MM.1S (cell line): ENCODE results near the gene CIB2.

Experiments
- DNase-seq: peaks from one replicate; pipeline ENCODE4 v3.0.0-alpha.2; 2015
- H2AFZ ChIP-seq: fragments of 300-600 bp; sonication (generic); 2 replicates; pipeline ENCODE4 v1.6.0; 2016; ENCODE audit warnings: antibody characterized with exemption, low read length
- H3F3A ChIP-seq: fragments of 300-600 bp; sonication (generic); 2 replicates; pipeline ENCODE4 v1.6.1; 2016; ENCODE audit warnings: mild to moderate bottlenecking, antibody characterized with exemption, low read length, moderate library complexity, mixed read lengths; ENCODE audit not compliant: insufficient read depth
- H3K27ac ChIP-seq: fragments of 300-600 bp; sonication (generic); 2 replicates; pipeline ENCODE4 v1.5.1; 2016; ENCODE audit warnings: mild to moderate bottlenecking, low read length
- H3K27me3 ChIP-seq: fragments of 300-600 bp; sonication (generic); replicated peaks from 2 replicates; pipeline ENCODE4 v1.6.0; 2016; ENCODE audit warnings: low read length; ENCODE audit not compliant: insufficient read depth
- H3K36me3 ChIP-seq: fragments of 300-600 bp; sonication (generic); replicated peaks from 2 replicates; pipeline ENCODE4 v1.6.1; 2016; ENCODE audit warnings: mild to moderate bottlenecking, low read length, mixed read lengths; ENCODE audit not compliant: insufficient read depth
- H3K4me1 ChIP-seq: fragments of 300-600 bp; sonication (generic); 2 replicates; pipeline ENCODE4 v1.6.1; 2016; ENCODE audit warnings: low read length, mixed read lengths
- H3K4me2 ChIP-seq: fragments of 300-600 bp; sonication (generic); 2 replicates; pipeline ENCODE4 v1.6.0; 2016; ENCODE audit warnings: low read depth, low read length
- H3K4me3 ChIP-seq: fragments of 300-600 bp; sonication (generic); 2 replicates; pipeline ENCODE4 v1.5.1; 2016; ENCODE audit warnings: low read length, mixed read lengths
- H3K79me2 ChIP-seq: fragments of 300-600 bp; sonication (generic); 2 replicates; pipeline ENCODE4 v1.6.1; 2016; ENCODE audit warnings: mixed run types, low read length, mixed read lengths
- H3K9ac ChIP-seq: fragments of 300-600 bp; sonication (generic); 2 replicates; pipeline ENCODE4 v1.6.1; 2016; ENCODE audit warnings: low read length, mixed read lengths
- H3K9me2 ChIP-seq: fragments of 300-600 bp; sonication (generic); replicated peaks from 2 replicates; pipeline ENCODE4 v1.6.1; 2016; ENCODE audit warnings: mild to moderate bottlenecking, low read length, mixed read lengths; ENCODE audit not compliant: insufficient read depth
- H3K9me3 ChIP-seq: fragments of 300-600 bp; sonication (generic); replicated peaks from 2 replicates; pipeline ENCODE4 v1.6.1; 2016; ENCODE audit warnings: mild to moderate bottlenecking, low read length, mixed read lengths; ENCODE audit not compliant: insufficient read depth
- H4K20me1 ChIP-seq: fragments of 300-600 bp; sonication (generic); 2 replicates; pipeline ENCODE4 v1.6.1; 2016; ENCODE audit warnings: mild to moderate bottlenecking, low read length, moderate library complexity, mixed read lengths; ENCODE audit not compliant: insufficient read depth
- CTCF ChIP-seq: fragments of 300-600 bp; sonication (generic); IDR thresholded peaks from 2 replicates; pipeline ENCODE4 v1.5.1; 2016; ENCODE audit warnings: antibody characterized with exemption, low read length, mixed read lengths
- EZH2 ChIP-seq: fragments of 300-600 bp; sonication (generic); optimal IDR thresholded peaks from 2 replicates; pipeline ENCODE3; 2017; ENCODE audit warnings: low read depth, mild to moderate bottlenecking, antibody characterized with exemption, low read length, mixed read lengths
- EZH2phosphoT487 ChIP-seq: fragments of 300-600 bp; sonication (generic); IDR thresholded peaks from 2 replicates; pipeline ENCODE4 v1.6.1; 2018; ENCODE audit warnings: antibody characterized with exemption, low read length

CIB2 gene

GRCh38 chr15:78069462-78070029 is 61.7 kb downstream of the CIB2 start:
- H3K9ac ChIP-seq, result peak overlapping the region; percentile 5; the same call in 1 of the 2 replicates
- no peak for DNase-seq
- no peaks in the 10 kb centered on the region for H4K20me1 ChIP-seq
- peaks cover 89% of the 10 kb centered on the region for H3K79me2 ChIP-seq
- no peaks in the 10 kb centered on the region for H3K9me3 ChIP-seq
- no peaks in the 10 kb centered on the region for H3K36me3 ChIP-seq
- peak overlapping the region; percentile 23; the same call in 1 of the 2 replicates for H3K4me3 ChIP-seq
- TF ChIP-seq EZH2phosphoT487 (no peak), CTCF (no peak), EZH2 (no peak)
- peaks cover 35% of the 10 kb centered on the region for H3F3A ChIP-seq
- peak overlapping the region; percentile 51; the same call in 1 of the 2 replicates for H3K4me2 ChIP-seq
- H3K27me3 ChIP-seq, result no peaks in the 10 kb centered on the region
- no peaks in the 10 kb centered on the region for H3K9me2 ChIP-seq
- no peak overlapping the region for H2AFZ ChIP-seq
- H3K4me1 ChIP-seq, result peaks cover 59% of the 10 kb centered on the region
- H3K27ac ChIP-seq, result peak overlapping the region; percentile 50; the same call in 1 of the 2 replicates

GRCh38 chr15:78069052-78069414 is 62.2 kb downstream of the CIB2 start:
- no peaks in the 10 kb centered on the region for H3K9me2 ChIP-seq
- H3K9me3 ChIP-seq, result no peaks in the 10 kb centered on the region
- no peak for DNase-seq
- peaks cover 64% of the 10 kb centered on the region for H3K4me1 ChIP-seq
- TF ChIP-seq CTCF (peak; percentile 43; the same call in 1 of the 2 replicates), EZH2 (no peak), EZH2phosphoT487 (no peak)
- peak overlapping the region; percentile 51; the same call in 1 of the 2 replicates for H3K4me2 ChIP-seq
- peaks cover 36% of the 10 kb centered on the region for H3F3A ChIP-seq
- H3K36me3 ChIP-seq, result no peaks in the 10 kb centered on the region
- peak overlapping the region; percentile 23; the same call in 1 of the 2 replicates for H3K4me3 ChIP-seq
- peak overlapping the region; percentile 5 for H2AFZ ChIP-seq
- H3K27me3 ChIP-seq, result no peaks in the 10 kb centered on the region
- no peaks in the 10 kb centered on the region for H4K20me1 ChIP-seq
- peak overlapping the region; percentile 5; the same call in 1 of the 2 replicates for H3K9ac ChIP-seq
- H3K27ac ChIP-seq, result peak overlapping the region; percentile 50; the same call in 1 of the 2 replicates
- peaks cover 90% of the 10 kb centered on the region for H3K79me2 ChIP-seq

GRCh38 chr15:78067328-78068228 is 63.7 kb downstream of the CIB2 start:
- H3K4me2 ChIP-seq, result peak overlapping the region; percentile 51; the same call in 1 of the 2 replicates
- H3K36me3 ChIP-seq, result no peaks in the 10 kb centered on the region
- H3K9me3 ChIP-seq, result no peaks in the 10 kb centered on the region
- no peaks in the 10 kb centered on the region for H4K20me1 ChIP-seq
- H3F3A ChIP-seq, result peaks cover 39% of the 10 kb centered on the region
- DNase-seq, result no peak
- H3K4me1 ChIP-seq, result peaks cover 75% of the 10 kb centered on the region
- no peak overlapping the region for H3K27ac ChIP-seq
- H3K4me3 ChIP-seq, result no peak overlapping the region
- H2AFZ ChIP-seq, result no peak overlapping the region
- peaks cover 96% of the 10 kb centered on the region for H3K79me2 ChIP-seq
- no peaks in the 10 kb centered on the region for H3K27me3 ChIP-seq
- TF ChIP-seq EZH2phosphoT487 (no peak), CTCF (no peak), EZH2 (no peak)
- no peaks in the 10 kb centered on the region for H3K9me2 ChIP-seq
- H3K9ac ChIP-seq, result no peak overlapping the region
